IMR-90 (cell line): ENCODE measurements around the gene KCNQ1. TPM values are rescaled to one million over a fixed set of nuclear protein-coding genes. Genes with fewer than 3 reads are reported as not detected.

Experiments used
- ATAC-seq: fragments of 200-7000 bp; cut with Tn5 transposase; 2 replicates; pipeline ENCODE4 v1.9.1; 2020; ENCODE audit warnings: low read depth, mild to moderate bottlenecking, moderate library complexity
- BruUV-seq: library from RNA; stranded (reverse); fragments of 400-500 nt; replicated peaks from 2 replicates; lab custom pipeline; 2021; lab: Mats Ljungman, UMichigan
- CTCF ChIA-PET: fragments of 300-600 bp; formaldehyde crosslinking; extraction: SDS; loops from one replicate; lab custom pipeline; 2021; ENCODE audit warnings: antibody characterized with exemption; lab: Yijun Ruan, JAX
- POLR2A ChIA-PET: fragments of 300-600 bp; sonication (Branson Sonifier 250); formaldehyde crosslinking; loops from one replicate; lab custom pipeline; 2022; ENCODE audit warnings: antibody characterized with exemption; ENCODE audit not compliant: unreplicated experiment; lab: Charles Lee
- DNase-seq: peaks from one replicate; pipeline ENCODE4 v3.0.0; 2013
- H2AFZ ChIP-seq: replicated peaks from 2 replicates; pipeline ENCODE3; 2013; ENCODE audit warnings: low read length, mild to moderate bottlenecking; ENCODE audit not compliant: poor library complexity
- H2AK5ac ChIP-seq: 2 replicates; pipeline ENCODE4 v1.6.1; 2013; ENCODE audit warnings: low read depth, low read length, inconsistent platforms
- H2AK9ac ChIP-seq: replicated peaks from 2 replicates; pipeline ENCODE3; 2013; ENCODE audit warnings: mild to moderate bottlenecking, low read depth, low read length, moderate library complexity; ENCODE audit not compliant: poor library complexity
- H2BK120ac ChIP-seq: 2 replicates; pipeline ENCODE4 v1.6.1; 2013; ENCODE audit warnings: low read depth, low read length, inconsistent platforms
- H2BK15ac ChIP-seq: 3 replicates; pipeline ENCODE4 v1.6.1; 2013; ENCODE audit warnings: low read depth, low read length, inconsistent platforms
- H2BK20ac ChIP-seq: 2 replicates; pipeline ENCODE4 v1.6.1; 2013; ENCODE audit warnings: low read depth, mild to moderate bottlenecking, inconsistent platforms, low read length, moderate library complexity
- H2BK5ac ChIP-seq: 2 replicates; pipeline ENCODE4 v1.6.1; 2013; ENCODE audit warnings: mild to moderate bottlenecking, low read depth, low read length, inconsistent platforms; ENCODE audit not compliant: poor library complexity, severe bottlenecking
- H3K14ac ChIP-seq: replicated peaks from 2 replicates; pipeline ENCODE4 v1.6.1; 2013; ENCODE audit warnings: low read depth, low read length, inconsistent platforms
- H3K18ac ChIP-seq: 2 replicates; pipeline ENCODE4 v1.6.1; 2013; ENCODE audit warnings: low read depth, low read length, control low read depth
- H3K23ac ChIP-seq: 2 replicates; pipeline ENCODE4 v1.6.1; 2013; ENCODE audit warnings: low read depth, low read length, inconsistent platforms
- H3K27ac ChIP-seq: 2 replicates; pipeline ENCODE4 v1.5.1; 2013; ENCODE audit warnings: mild to moderate bottlenecking, control low read depth, low read length; ENCODE audit not compliant: insufficient read depth
- H3K27me3 ChIP-seq: 2 replicates; pipeline ENCODE4 v1.6.1; 2013; ENCODE audit warnings: low read length; ENCODE audit not compliant: control insufficient read depth, insufficient read depth
- H3K36me3 ChIP-seq: 2 replicates; pipeline ENCODE4 v1.6.1; 2013; ENCODE audit warnings: low read length, mixed read lengths; ENCODE audit not compliant: control insufficient read depth, insufficient read depth
- H3K4ac ChIP-seq: 2 replicates; pipeline ENCODE4 v1.6.1; 2013; ENCODE audit warnings: low read depth, low read length, inconsistent platforms
- H3K4me1 ChIP-seq: 2 replicates; pipeline ENCODE4 v1.6.1; 2013; ENCODE audit warnings: low read length, mixed read lengths; ENCODE audit not compliant: control insufficient read depth, insufficient read depth
- H3K4me2 ChIP-seq: 2 replicates; pipeline ENCODE4 v1.6.1; 2013; ENCODE audit warnings: low read depth, mild to moderate bottlenecking, control low read depth, low read length, moderate library complexity
- H3K4me3 ChIP-seq: 2 replicates; pipeline ENCODE4 v1.5.1; 2013; ENCODE audit warnings: low read depth, mild to moderate bottlenecking, control low read depth, low read length, moderate library complexity; ENCODE audit not compliant: insufficient read depth
- H3K56ac ChIP-seq: 2 replicates; pipeline ENCODE4 v1.6.1; 2013; ENCODE audit warnings: low read length, inconsistent platforms; ENCODE audit not compliant: insufficient read depth; ENCODE audit errors: extremely low read depth
- H3K79me1 ChIP-seq, 2 experiments: 2 replicates each; pipeline ENCODE4 v1.6.1; 2013; ENCODE audit warnings: low read length in 2 of 2, inconsistent platforms in 1 of 2, low read depth in 1 of 2
- H3K9ac ChIP-seq: 2 replicates; pipeline ENCODE4 v1.6.1; 2013; ENCODE audit warnings: low read depth, low read length, control low read depth
- H3K9me1 ChIP-seq: 2 replicates; pipeline ENCODE4 v1.6.1; 2013; ENCODE audit warnings: low read length, inconsistent platforms; ENCODE audit not compliant: insufficient read depth
- H3K9me3 ChIP-seq: 2 replicates; pipeline ENCODE4 v1.6.1; 2013; ENCODE audit warnings: low read length; ENCODE audit not compliant: control insufficient read depth, insufficient read depth
- H4K20me1 ChIP-seq: 2 replicates; pipeline ENCODE4 v1.6.1; 2013; ENCODE audit warnings: low read length, inconsistent platforms; ENCODE audit not compliant: insufficient read depth
- H4K5ac ChIP-seq: 2 replicates; pipeline ENCODE4 v1.6.1; 2013; ENCODE audit warnings: mild to moderate bottlenecking, low read depth, low read length, control low read depth
- H4K8ac ChIP-seq, 2 experiments: 2 replicates each; pipeline ENCODE4 v1.6.1; 2013; ENCODE audit warnings: low read depth in 2 of 2, low read length in 2 of 2, control low read depth in 1 of 2, inconsistent platforms in 1 of 2
- H4K91ac ChIP-seq: 2 replicates; pipeline ENCODE4 v1.6.1; 2013; ENCODE audit warnings: low read depth, low read length, inconsistent platforms; ENCODE audit not compliant: insufficient read depth
- MAFK ChIP-seq: IDR thresholded peaks from 2 replicates; pipeline ENCODE4 v1.6.1; 2012; ENCODE audit warnings: low read depth, low read length, improper control_type of control experiment
- MAZ ChIP-seq: IDR thresholded peaks from 2 replicates; pipeline ENCODE4 v1.6.1; 2012; ENCODE audit warnings: low read depth, mild to moderate bottlenecking, low read length, improper control_type of control experiment, moderate library complexity, borderline replicate concordance
- RAD21 ChIP-seq: IDR thresholded peaks from 2 replicates; pipeline ENCODE4 v1.6.1; 2012; ENCODE audit warnings: low read length, improper control_type of control experiment
- WGBS, 2 experiments: methylation state at CpG; one replicate each; pipeline versions ENCODE4 v1.1.5 to v1.1.7; 2013; ENCODE audit warnings: missing lambda C conversion rate in 2 of 2; ENCODE audit not compliant: insufficient read length in 1 of 2; ENCODE audit errors: extremely low coverage in 2 of 2; 5-methylcytosine and 5-hydroxymethylcytosine counted together
- dilution Hi-C: fragments of 300-500 bp; cut with HindIII; formaldehyde crosslinking; loops from one replicate; pipeline ENCODE4 v1.14.3; 2018; ENCODE audit warnings: low sequenced_read_pairs; ENCODE audit not compliant: unreplicated experiment
- in situ Hi-C: fragments of 300-500 bp; cut with MboI; formaldehyde crosslinking; loops from 3 replicates; pipeline ENCODE4 v1.14.3; 2019; ENCODE audit warnings: low sequenced_read_pairs, inconsistent platforms, mixed read lengths
- intact Hi-C: fragments of 100-400 bp; cut with micrococcal nuclease; formaldehyde crosslinking; loops from 2 replicates; pipeline ENCODE4 v1.10.0; 2022
- polyA plus RNA-seq, 3 experiments: library from polyadenylated mRNA; depleted of rRNA; stranded (reverse); fragments of >200 nt; gene quantifications; 2 replicates each; pipeline ENCODE4 v1.2.3, GENCODE V29; 2012; ENCODE audit warnings: low replicate concordance in 1 of 3
- total RNA-seq: library from RNA; depleted of rRNA; stranded (reverse); fragments of >200 nt; gene quantifications from 2 replicates; pipeline ENCODE4 v1.2.3, GENCODE V29; 2012
- TF ChIP-seq, protein P1 (sequence below): conservative IDR thresholded peaks from 2 replicates; pipeline ENCODE4 v1.5.1; 2012; ENCODE audit warnings: mild to moderate bottlenecking, low read depth, low read length, improper control_type of control experiment

KCNQ1 gene
- total and polyA plus RNA-seq, 2 of the 4 experiments (the other 2 are of a cell fraction): 0.07 TPM; not detected in 1

DNA sequence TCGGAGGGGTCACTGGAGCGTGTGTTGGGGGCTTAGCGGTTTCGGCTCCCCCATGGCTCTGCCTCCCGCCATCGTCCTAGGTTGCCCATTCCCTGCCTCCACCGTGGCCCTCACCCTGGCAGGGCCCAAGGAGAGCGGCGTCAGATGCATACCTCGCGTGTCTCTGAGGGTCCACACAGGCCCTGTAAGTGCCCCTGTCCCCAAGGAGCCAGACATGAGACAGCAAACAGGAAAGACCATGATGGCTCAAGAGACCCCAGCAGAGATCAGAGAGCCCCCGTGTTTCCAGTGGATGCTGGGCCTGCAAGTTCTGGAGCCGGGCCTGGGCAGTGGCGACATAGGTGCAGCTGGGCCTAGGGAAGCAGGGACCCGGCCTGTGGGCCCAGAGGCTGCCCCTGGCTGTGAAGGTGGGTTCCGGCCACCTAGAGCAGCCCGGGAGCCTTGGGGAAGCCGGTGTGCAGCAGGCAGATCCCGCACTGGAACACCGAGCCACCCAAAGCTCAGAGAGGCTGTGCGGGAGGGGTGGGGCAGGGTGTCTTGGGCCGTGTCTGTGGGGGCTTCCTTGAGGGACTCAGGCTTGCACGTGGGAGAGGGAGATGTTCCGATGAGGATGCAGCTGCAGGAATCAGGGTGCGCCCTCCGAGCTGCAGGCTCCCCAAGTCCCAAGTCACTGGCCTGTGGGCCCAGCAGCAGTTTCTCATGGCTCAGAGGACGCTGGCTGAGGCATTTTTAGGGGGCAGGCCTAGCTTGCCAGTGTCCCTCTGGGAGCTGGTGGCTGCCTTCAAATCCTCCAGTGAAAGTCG, 128.6 kb downstream of the KCNQ1 start:
- Histone ChIP-seq H4K8ac (no peak overlapping the region), H3K27ac (no peak overlapping the region), H3K4me3 (no peak overlapping the region), H3K4me1 (no peaks in the 10 kb centered on the region), H2BK20ac (no peak overlapping the region), H3K4me2 (no peak overlapping the region), H4K5ac (no peak overlapping the region), H3K56ac (no peak overlapping the region), H3K4ac (no peak overlapping the region), H4K91ac (no peak overlapping the region), H2BK15ac (no peak overlapping the region), H3K9me3 (no peaks in the 10 kb centered on the region; the same call in 1 of the 2 replicates), H2AK9ac (no peak overlapping the region), H3K27me3 (peaks cover 11% of the 10 kb centered on the region; the same call in 1 of the 2 replicates), H2AFZ (no peak overlapping the region), H3K36me3 (no peaks in the 10 kb centered on the region), H3K9ac (no peak overlapping the region), H2AK5ac (no peak overlapping the region), H3K14ac (no peak overlapping the region), H3K9me1 (no peaks in the 10 kb centered on the region), H3K23ac (no peak overlapping the region), H2BK5ac (no peak overlapping the region), H2BK120ac (no peak overlapping the region), H4K20me1 (no peaks in the 10 kb centered on the region), H3K79me1 (no peaks in the 10 kb centered on the region), H3K18ac (no peak overlapping the region)
- no TSS peak for BruUV-seq
- ChIA-PET POLR2A (no interaction called here), CTCF (no interaction called here)
- dilution Hi-C loops (no loop called here), intact Hi-C loops (no loop called here), in situ Hi-C loops (no loop called here)
- no peak for TF ChIP-seq MAFK
- TF ChIP-seq MAZ: no peak
- TF ChIP-seq RAD21: no peak
- TF ChIP-seq, protein P1, sequence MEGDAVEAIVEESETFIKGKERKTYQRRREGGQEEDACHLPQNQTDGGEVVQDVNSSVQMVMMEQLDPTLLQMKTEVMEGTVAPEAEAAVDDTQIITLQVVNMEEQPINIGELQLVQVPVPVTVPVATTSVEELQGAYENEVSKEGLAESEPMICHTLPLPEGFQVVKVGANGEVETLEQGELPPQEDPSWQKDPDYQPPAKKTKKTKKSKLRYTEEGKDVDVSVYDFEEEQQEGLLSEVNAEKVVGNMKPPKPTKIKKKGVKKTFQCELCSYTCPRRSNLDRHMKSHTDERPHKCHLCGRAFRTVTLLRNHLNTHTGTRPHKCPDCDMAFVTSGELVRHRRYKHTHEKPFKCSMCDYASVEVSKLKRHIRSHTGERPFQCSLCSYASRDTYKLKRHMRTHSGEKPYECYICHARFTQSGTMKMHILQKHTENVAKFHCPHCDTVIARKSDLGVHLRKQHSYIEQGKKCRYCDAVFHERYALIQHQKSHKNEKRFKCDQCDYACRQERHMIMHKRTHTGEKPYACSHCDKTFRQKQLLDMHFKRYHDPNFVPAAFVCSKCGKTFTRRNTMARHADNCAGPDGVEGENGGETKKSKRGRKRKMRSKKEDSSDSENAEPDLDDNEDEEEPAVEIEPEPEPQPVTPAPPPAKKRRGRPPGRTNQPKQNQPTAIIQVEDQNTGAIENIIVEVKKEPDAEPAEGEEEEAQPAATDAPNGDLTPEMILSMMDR: no peak
- WGBS, 2 experiments: 82% methylated on average over 20 of the region's 28 CpGs; no CpG with 5 or more reads in 1 of the 2 experiments
- DNase-seq (no peak), ATAC-seq (no peak)
